ENCODE results near the gene MEF2B. TPM values are rescaled to one million over a fixed set of nuclear protein-coding genes. Genes with fewer than 3 reads are reported as not detected.

MEF2B gene
- total and polyA plus RNA-seq, 10 of the 15 experiments (the other 5 are each of a cell fraction or from before 2014, with no cell fraction given): 0.09 to 33.0 (median 8.9) TPM

DNA sequence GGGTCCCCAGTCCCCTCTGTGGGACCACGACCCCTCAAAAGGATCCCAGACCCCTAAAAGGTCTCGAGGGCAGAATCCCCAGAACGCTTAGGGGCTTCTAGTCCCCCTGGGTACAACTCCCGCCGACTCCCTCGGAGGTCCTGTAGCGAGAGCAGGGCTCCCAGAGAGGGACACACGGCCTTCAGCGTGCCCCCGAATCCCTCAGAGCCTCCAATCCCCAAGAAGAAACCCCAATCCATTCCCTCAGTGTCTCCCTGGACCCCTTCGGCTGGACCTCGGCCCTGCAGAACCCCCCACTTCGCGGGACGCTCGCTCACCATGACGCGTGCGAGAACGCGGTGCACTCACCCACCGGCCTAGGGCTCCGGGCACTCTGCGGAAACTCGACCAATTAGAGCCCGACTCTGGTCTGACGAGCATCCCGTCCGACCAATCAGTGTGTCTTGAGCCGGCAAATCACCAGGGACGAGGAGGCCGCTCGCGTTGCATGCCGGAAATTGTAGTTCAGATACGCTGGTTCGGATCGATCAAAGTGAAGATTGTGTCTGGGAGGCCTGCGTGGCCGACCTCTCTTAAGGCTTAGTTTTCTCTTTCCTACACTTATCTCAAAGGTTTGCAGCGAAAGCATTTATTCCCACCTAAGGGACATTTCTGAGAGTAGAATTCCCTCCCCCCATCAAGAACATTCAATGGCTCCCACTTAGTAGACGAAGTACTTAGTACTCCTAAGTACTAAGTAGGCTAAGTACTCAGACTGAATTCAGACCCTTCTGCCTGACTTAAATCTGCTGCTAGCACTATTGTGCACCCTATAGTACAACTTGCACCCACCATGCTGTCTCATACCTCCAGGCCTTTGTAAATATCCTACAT is 31.7 kb downstream of the MEF2B start, which contains the start of gene TMEM161A:
TSS of gene TMEM161A (minus strand) at position 370 of the 873 bp plus-strand sequence. CDS start at position 320, 50 bp downstream.
- FAIRE-seq (peak; percentile 96), DNase-seq (ENCODE audit: low read depth, low spot score) (peak; percentile 98), ATAC-seq (peak; percentile 100)
- POLR2A ChIA-PET: interaction anchor here (0.6 kb wide), 1 partner anchor 497 kb away, joined by 3 read pairs; no protein-coding TSS in a partner anchor
- H3K4me1 ChIP-seq (ENCODE audit: control insufficient read depth, insufficient read depth, low read length): peaks cover 6% of the 10 kb centered on the region; the same call in 1 of the 2 replicates
- peak within 1 kb of the TSS; percentile 98 for H3K9ac ChIP-seq (ENCODE audit: control insufficient read depth, insufficient read depth, low read length)
- WGBS (ENCODE audit: insufficient coverage, insufficient replicate concordance, low lambda C conversion rate, missing lambda C conversion rate): 3% methylated on average over 36 of the region's 42 CpGs
- SMC1A ChIA-PET (ENCODE audit: uncharacterized antibody, unreplicated experiment): interaction anchor here (1.0 to 1.4 kb wide), 2 partner anchors 84 to 85 kb away, joined by 3 read pairs; no protein-coding TSS in a partner anchor
- no TSS peak for BruUV-seq (replicated peaks)
- in situ Hi-C loops (cut with MboI): no loop called here
- no peaks in the 10 kb centered on the region; the same call in 2 of the 3 replicates for H3K9me3 ChIP-seq (replicated peaks; ENCODE audit: control insufficient read depth, insufficient read depth, low read length)
- no peaks in the 10 kb centered on the region for H3K27me3 ChIP-seq (replicated peaks in 1 of 2; ENCODE audit: control insufficient read depth in 2 of 2, insufficient read depth in 2 of 2, low read length in 1 of 2)
- peak within 1 kb of the TSS; percentile 77 for H3K4me3 ChIP-seq
- H3K4me2 ChIP-seq (ENCODE audit: control insufficient read depth, insufficient read depth): peak within 1 kb of the TSS; percentile 98
- peak within 1 kb of the TSS; percentile 99 for H2AFZ ChIP-seq (ENCODE audit: control insufficient read depth, low read depth, low read length)
- H3K79me2 ChIP-seq (ENCODE audit: control insufficient read depth, insufficient read depth, low read length): peaks cover 9% of the 10 kb centered on the region
- H4K20me1 ChIP-seq (ENCODE audit: control insufficient read depth, insufficient read depth): no peaks in the 10 kb centered on the region
- CTCF ChIA-PET: interaction anchor here (0.9 to 6.8 kb wide), 9 partner anchors 14 to 85 kb away, joined by 3 to 76 read pairs (median 6); partner anchors contain the start of gene MEF2B
- H3K27ac ChIP-seq (ENCODE audit: control insufficient read depth, insufficient read depth): peak within 1 kb of the TSS; percentile 76
- intact Hi-C loops (cut with micrococcal nuclease; ENCODE audit: unreplicated experiment): no loop called here
- no peaks in the 10 kb centered on the region for H3K36me3 ChIP-seq (ENCODE audit: control insufficient read depth in 2 of 2, insufficient read depth in 2 of 2, low read length in 1 of 2)
- RAD21 ChIA-PET (ENCODE audit: unreplicated experiment): interaction anchor here (1.1 kb wide), 1 partner anchor 36 kb away, joined by 3 read pairs; no protein-coding TSS in a partner anchor
- TF ChIP-seq ZBTB40 (IDR thresholded peaks at IDR 0.05; ENCODE audit: borderline replicate concordance) (peak; percentile 60; the same call in 1 of the 2 replicates), ZNF207 (IDR thresholded peaks at IDR 0.05; ENCODE audit: borderline replicate concordance) (0 out of 2 replicates have a peak, but pooled peaks have one; percentile 37), CHD2 (IDR thresholded peaks at IDR 0.05; ENCODE audit: borderline replicate concordance, low read depth, low read length) (peak; percentile 95), KAT2A (conservative IDR thresholded peaks at IDR 0.05; ENCODE audit: control insufficient read depth, low read depth, low read length) (no peak), BHLHE40 (IDR thresholded peaks at IDR 0.05; ENCODE audit: borderline replicate concordance in 1 of 2, low read depth in 2 of 2, low read length in 1 of 2) (peak; percentile 78 to 90), ELK1 (IDR thresholded peaks at IDR 0.05; ENCODE audit: low read depth, low read length) (no peak), SREBF1 (IDR thresholded peaks at IDR 0.05; ENCODE audit: low read length) (no peak), ZBED1 (IDR thresholded peaks at IDR 0.05; ENCODE audit: borderline replicate concordance) (no peak), E4F1 (IDR thresholded peaks at IDR 0.05; ENCODE audit: borderline replicate concordance, partially characterized antibody) (no peak)
- TF ChIP-seq, protein P1, sequence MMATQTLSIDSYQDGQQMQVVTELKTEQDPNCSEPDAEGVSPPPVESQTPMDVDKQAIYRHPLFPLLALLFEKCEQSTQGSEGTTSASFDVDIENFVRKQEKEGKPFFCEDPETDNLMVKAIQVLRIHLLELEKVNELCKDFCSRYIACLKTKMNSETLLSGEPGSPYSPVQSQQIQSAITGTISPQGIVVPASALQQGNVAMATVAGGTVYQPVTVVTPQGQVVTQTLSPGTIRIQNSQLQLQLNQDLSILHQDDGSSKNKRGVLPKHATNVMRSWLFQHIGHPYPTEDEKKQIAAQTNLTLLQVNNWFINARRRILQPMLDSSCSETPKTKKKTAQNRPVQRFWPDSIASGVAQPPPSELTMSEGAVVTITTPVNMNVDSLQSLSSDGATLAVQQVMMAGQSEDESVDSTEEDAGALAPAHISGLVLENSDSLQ (IDR thresholded peaks at IDR 0.05): peak; percentile 99
